Esophagus mucosa (tissue), 1 donor: ENCODE results near the gene CD52. TPM values are rescaled to one million over a fixed set of nuclear protein-coding genes. Genes with fewer than 3 reads are reported as not detected.
"Not testable (repeated sequence)": the region's sequence is repeated elsewhere in the genome, so short reads cannot be mapped to it uniquely, and the experiment has no call there.

Experiments used
- ATAC-seq: fragments of 200-7000 bp; cut with Tn5 transposase; one replicate; pipeline ENCODE4 v1.9.1; 2020
- total RNA-seq: library from RNA; stranded (reverse); gene quantifications from one replicate; pipeline ENCODE4 v1.2.4, GENCODE V29; 2023
- donor health status: DM: yes; HTN: yes; CAD: no.

Gene CD52
- total RNA-seq, 1 donor from 2014 or later = 7.5 TPM

DNA sequence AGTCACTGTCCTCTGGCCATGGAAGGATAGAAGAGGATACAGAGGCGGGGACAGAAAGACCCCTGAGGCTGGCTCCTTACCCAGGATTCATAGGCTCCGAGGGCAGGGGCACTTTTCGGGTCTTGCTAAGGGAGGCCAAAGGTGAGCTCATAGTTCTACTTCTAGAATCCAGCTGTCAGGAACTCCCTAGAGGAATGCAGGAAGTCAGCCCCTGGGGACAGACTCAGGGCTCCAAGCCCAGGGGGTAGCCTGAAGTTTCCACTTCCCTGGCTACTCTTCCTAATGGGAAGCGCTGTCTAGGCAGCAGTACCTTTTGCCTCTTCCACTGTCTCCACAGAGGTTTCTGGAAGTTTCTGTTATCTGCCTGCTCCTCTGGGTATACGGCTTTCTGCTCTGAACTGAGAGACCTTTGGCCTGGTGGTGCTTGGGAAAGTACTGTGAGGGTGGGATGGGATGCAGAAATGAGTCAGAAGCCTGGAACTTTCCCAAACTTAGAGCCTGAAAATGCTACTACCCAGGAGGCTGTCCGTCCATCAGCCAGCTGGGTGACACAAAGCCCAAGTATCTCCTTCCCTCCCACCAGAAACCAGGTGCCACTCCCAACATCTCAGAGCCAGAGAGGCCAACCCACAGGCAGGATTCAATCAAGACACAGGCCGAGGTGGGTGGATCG lies 14.9 kb upstream of the CD52 start:
- ATAC-seq = no peak

- ATAC-seq = no peak
These were observed 12.0 kb upstream of the CD52 start for GRCh38 chr1:26305667-26306289.

DNA sequence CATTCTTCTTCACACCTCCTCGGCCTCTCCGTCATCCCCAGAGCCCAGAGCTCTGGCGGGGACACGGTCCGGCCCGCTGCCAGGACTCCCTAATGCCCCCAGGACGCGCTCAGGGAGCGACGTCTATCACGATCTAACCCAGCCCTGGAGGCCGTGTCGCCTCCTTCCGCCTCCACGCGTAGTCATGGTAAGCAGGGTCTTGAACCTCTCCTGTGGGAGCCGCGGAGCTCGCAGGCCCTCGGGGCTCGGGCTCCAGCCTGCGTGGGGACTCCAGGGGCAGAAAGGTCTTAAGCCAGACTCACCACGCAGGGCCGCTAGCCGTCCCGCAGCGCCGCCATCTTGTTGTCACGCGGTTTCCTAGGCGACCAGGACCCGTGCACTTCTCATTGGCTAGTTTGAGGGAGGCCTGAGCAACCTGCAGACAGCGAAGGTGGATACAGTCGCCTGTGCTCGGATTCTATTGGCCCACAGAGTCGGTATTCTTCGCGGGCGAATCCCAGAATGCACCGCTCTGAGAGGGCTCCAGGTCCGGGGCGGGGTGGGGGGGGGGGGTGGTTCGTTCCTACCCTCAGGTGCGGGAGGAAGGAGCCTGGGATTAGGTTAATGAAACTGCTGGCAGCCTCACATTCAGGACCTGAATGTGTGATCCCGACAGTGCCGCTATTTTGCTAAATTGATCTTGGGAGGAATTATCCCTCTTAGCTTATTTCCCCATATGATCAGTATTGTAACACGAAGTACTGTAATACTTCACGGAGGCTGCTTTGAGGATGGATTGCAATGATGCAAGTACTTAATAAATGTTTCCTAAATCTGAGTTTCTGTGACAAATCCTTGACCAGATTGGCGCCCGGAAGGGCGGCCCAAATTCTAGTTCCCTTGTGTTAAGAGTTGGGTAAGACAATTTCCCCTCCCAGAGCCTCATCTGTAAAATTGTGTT lies 11.2 kb upstream of the CD52 start, which contains the start of gene UBXN11:
TSS of gene UBXN11 (minus strand) at position 347 of the 940 bp plus-strand sequence. CDS start 3,753 bp downstream, outside the sequence.
- ATAC-seq = peak; percentile 96

- no peak for ATAC-seq
These were observed 10.4 kb upstream of the CD52 start for GRCh38 chr1:26307363-26307781.

- not testable (repeated sequence) for ATAC-seq
These were observed 9.5 kb upstream of the CD52 start for GRCh38 chr1:26307966-26308899.

DNA sequence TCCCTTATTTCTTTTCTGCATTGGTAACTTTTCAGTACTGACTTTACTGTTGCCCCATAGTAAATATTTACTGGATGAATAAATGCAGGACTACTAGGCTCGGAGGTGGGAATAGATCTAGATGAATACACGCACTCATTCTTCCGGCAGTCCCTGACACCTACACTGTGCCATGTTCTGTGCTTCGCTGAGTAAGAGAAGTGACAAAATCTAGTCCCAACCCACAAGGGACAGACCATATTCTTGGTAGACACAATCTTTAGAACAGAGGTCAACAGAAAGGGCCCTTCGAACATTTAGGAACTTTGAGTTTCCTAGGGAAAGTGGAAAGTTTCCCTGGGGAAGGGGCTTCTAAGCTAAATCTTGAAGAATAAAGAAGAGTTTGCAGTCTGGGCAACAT lies 3.3 kb upstream of the CD52 start:
- no peak for ATAC-seq

GRCh38 chr1:26315874-26316850 lies 1.6 kb upstream of the CD52 start:
- no peak for ATAC-seq

GRCh38 chr1:26317146-26317545 lies 612 bp upstream of the CD52 start:
- no peak for ATAC-seq

- ATAC-seq = no peak
These were observed 743 bp downstream of the CD52 start for GRCh38 chr1:26318338-26319064.

- peak; percentile 3 for ATAC-seq
These were observed 3.1 kb downstream of the CD52 start for GRCh38 chr1:26320896-26321295.

DNA sequence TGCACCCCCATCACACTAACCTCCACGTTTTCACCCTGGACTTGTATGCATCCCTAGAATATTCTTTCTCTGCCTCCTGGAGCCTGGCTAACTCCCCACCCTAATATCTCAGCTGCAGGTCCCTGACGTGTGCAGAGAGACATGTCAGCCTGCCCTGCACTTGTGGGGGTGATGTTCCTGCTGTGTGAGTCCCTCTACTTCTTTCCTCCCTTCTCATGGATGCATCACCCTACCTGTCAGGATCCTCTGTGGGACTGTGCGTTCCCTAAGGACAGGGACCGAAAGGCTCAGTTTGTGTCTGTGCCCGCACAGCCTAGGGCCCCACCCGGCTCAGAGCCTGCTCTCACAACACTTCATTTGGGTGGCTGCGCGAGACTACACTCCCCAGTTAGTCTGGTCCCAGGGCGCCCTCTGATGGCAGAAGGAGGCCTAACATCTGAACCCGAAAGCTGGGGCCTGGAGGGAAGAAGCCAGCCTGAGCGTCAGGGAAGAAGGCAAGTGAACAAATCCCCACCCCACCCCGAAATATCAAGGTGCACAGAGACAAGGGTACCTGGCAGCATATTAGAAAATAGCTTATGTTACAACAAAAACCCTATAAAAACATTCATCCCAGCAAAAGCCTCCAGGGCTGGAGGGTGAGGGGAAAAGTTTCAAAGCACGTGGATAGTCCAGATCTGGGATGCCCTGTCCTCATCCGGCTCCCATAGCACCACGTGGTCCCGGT lies 3.7 kb downstream of the CD52 start:
- peak; percentile 78 for ATAC-seq

GRCh38 chr1:26322042-26322331 lies 4.2 kb downstream of the CD52 start:
- peak; percentile 4 for ATAC-seq

GRCh38 chr1:26323382-26323781 lies 5.6 kb downstream of the CD52 start:
- ATAC-seq = no peak

- ATAC-seq = no peak
These were observed 6.8 kb downstream of the CD52 start for GRCh38 chr1:26324550-26324949.

GRCh38 chr1:26327956-26328362 lies 10.2 kb downstream of the CD52 start:
- peak; percentile 51 for ATAC-seq

GRCh38 chr1:26328597-26328996 lies 10.8 kb downstream of the CD52 start:
- ATAC-seq = no peak

GRCh38 chr1:26329380-26329779 lies 11.6 kb downstream of the CD52 start:
- not testable (repeated sequence) for ATAC-seq

DNA sequence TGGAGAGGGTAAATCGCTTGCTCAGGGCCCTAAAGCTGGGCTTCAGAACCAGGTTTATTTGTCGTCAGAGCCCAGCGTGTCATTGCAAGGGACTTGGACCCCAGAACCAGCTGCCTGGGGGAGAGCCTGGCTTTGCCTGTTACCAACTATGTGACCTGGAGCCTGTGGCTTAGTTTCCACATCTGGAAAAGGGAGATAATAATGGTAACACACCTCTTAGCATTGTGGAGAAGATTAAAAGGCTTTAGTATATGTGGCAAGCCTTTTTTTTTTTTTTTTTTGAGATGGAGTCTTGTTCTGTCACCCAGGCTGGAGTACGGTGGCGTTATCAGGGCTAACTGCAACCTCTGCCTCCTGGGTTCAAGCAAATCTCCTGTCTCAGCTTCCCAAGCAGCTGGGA lies 12.5 kb downstream of the CD52 start:
- no peak for ATAC-seq

DNA sequence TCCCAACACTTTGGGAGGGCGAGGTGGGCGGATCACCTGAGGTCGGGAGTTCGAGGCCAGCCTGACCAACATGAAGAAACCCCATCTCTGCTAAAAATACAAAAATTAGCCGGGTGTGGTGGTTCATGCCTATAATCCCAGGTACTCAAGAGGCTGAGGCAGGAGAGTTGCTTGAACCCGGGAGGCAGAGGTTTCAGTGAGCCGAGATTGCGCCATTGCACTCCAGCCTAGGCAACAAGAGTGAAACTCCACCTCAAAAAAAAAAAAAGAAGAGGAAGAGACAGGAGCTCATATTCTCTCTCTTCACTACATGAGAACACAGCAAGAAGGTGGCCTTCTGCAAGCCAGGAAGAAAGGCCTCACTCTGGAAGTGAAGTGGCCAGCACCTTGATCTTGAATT lies 15.6 kb downstream of the CD52 start:
- not testable (repeated sequence) for ATAC-seq
